Neutrophil (primary cell): ENCODE results near the gene OPA3.

Source experiments
- H3K27ac ChIP-seq: fragments of 200-600 bp; sonication (generic); 2 replicates; pipeline ENCODE4 v1.5.1; 2016; ENCODE audit warnings: mild to moderate bottlenecking, moderate library complexity
- H3K27me3 ChIP-seq: fragments of 200-600 bp; sonication (generic); 2 replicates; pipeline ENCODE4 v1.6.0; 2016; ENCODE audit warnings: mild to moderate bottlenecking
- H3K36me3 ChIP-seq: fragments of 200-600 bp; sonication (generic); 2 replicates; pipeline ENCODE4 v1.5.1; 2017
- H3K4me1 ChIP-seq, 2 experiments: fragments of 200-600 bp in 1 of 2; sonication (generic) in 1 of 2; 1 replicate in 1 of 2; 2 replicates in 1 of 2; pipeline versions ENCODE4 v1.5.1 to v1.6.1; 2013 to 2016; ENCODE audit warnings: low read depth in 1 of 2, low read length in 1 of 2, mild to moderate bottlenecking in 1 of 2, moderate library complexity in 1 of 2; ENCODE audit not compliant: control insufficient read depth in 1 of 2, insufficient read depth in 1 of 2
- H3K4me3 ChIP-seq, 2 experiments: fragments of 200-600 bp in 1 of 2; sonication (generic) in 1 of 2; 1 replicate in 1 of 2; 2 replicates in 1 of 2; pipeline ENCODE4 v1.5.1; 2013 to 2016; ENCODE audit warnings: low read depth in 1 of 2, low read length in 1 of 2, mild to moderate bottlenecking in 1 of 2, moderate library complexity in 1 of 2
- H3K9me3 ChIP-seq: fragments of 200-600 bp; sonication (generic); 2 replicates; pipeline ENCODE4 v1.5.1; 2016
- TF ChIP-seq, protein P1 (sequence below): fragments of 200-600 bp; sonication (generic); IDR thresholded peaks from 2 replicates; pipeline ENCODE4 v1.5.1; 2016; ENCODE audit warnings: antibody characterized with exemption

The OPA3 gene

GRCh38 chr19:45613926-45614725 is 29.5 kb upstream of the OPA3 start:
- Histone ChIP-seq H3K36me3 (peaks cover 97% of the 10 kb centered on the region), H3K27ac (no peak overlapping the region), H3K9me3 (no peaks in the 10 kb centered on the region), H3K4me1 (peaks cover 0 to 3% of the 10 kb centered on the region in 2 experiments), H3K27me3 (no peaks in the 10 kb centered on the region), H3K4me3 (no peak overlapping the region)
- TF ChIP-seq, protein P1, sequence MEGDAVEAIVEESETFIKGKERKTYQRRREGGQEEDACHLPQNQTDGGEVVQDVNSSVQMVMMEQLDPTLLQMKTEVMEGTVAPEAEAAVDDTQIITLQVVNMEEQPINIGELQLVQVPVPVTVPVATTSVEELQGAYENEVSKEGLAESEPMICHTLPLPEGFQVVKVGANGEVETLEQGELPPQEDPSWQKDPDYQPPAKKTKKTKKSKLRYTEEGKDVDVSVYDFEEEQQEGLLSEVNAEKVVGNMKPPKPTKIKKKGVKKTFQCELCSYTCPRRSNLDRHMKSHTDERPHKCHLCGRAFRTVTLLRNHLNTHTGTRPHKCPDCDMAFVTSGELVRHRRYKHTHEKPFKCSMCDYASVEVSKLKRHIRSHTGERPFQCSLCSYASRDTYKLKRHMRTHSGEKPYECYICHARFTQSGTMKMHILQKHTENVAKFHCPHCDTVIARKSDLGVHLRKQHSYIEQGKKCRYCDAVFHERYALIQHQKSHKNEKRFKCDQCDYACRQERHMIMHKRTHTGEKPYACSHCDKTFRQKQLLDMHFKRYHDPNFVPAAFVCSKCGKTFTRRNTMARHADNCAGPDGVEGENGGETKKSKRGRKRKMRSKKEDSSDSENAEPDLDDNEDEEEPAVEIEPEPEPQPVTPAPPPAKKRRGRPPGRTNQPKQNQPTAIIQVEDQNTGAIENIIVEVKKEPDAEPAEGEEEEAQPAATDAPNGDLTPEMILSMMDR: no peak

- no peak overlapping the region for H3K4me3 ChIP-seq
- TF ChIP-seq, protein P1: no peak
- peaks cover 18% of the 10 kb centered on the region for H3K27me3 ChIP-seq
- H3K27ac ChIP-seq: no peak overlapping the region
- peaks cover 6 to 11% of the 10 kb centered on the region in 2 experiments for H3K4me1 ChIP-seq
- peaks cover 49% of the 10 kb centered on the region for H3K36me3 ChIP-seq
- H3K9me3 ChIP-seq: no peaks in the 10 kb centered on the region
Observed at GRCh38 chr19:45608948-45609347, 24.3 kb upstream of the OPA3 start.

DNA sequence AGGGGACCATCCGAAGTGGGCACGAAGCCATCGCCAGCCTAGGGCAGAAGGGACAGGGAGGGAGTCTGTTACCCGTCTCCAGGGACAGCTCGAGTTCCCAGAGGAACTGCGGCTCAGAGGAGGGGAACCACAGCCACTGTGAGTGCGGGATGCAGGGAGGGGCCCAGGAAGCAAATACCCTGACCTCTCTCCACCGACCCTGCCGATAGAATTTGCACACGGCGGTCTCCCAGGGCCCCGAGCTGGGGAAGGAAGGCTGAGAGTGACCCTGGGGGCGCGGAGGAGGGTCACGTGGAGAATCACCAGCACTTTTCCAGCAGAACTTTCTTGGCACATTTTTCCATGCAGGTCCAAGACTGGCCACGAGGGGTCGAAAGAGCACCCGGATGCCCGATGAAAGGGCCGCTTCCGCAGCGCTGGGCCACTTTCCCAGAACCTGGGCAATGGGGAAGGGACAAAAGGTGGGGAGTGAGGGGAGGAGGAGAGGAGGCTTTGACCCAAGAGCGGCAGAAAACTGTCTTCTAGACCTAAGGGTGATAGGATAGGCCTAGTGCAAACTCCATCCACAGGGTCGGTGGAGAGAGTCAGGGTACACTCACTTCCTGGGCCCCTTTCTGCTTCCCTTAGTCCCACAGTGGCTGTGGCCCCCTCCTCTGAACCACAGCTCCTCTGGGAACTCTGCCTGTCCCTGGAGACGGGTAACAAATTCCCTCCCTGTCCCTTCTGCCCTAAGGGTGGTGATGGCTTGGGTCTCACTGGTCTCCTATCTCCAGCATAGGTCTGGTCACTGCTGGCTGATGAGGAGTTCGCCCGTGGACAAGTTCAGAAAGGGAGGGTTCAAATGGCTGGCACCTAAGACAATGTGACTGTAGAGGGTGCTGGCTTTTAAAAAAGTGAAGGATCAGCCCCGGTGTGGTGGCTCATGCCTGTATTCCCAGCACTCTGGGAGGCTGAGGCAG is 22.7 kb upstream of the OPA3 start:
- H3K4me1 ChIP-seq: peaks cover 6 to 11% of the 10 kb centered on the region in 2 experiments
- H3K27me3 ChIP-seq: peaks cover 34% of the 10 kb centered on the region
- TF ChIP-seq, protein P1: peak; percentile 83
- peaks cover 33% of the 10 kb centered on the region for H3K36me3 ChIP-seq
- no peak overlapping the region for H3K4me3 ChIP-seq
- no peak overlapping the region for H3K27ac ChIP-seq
- H3K9me3 ChIP-seq: no peaks in the 10 kb centered on the region

DNA sequence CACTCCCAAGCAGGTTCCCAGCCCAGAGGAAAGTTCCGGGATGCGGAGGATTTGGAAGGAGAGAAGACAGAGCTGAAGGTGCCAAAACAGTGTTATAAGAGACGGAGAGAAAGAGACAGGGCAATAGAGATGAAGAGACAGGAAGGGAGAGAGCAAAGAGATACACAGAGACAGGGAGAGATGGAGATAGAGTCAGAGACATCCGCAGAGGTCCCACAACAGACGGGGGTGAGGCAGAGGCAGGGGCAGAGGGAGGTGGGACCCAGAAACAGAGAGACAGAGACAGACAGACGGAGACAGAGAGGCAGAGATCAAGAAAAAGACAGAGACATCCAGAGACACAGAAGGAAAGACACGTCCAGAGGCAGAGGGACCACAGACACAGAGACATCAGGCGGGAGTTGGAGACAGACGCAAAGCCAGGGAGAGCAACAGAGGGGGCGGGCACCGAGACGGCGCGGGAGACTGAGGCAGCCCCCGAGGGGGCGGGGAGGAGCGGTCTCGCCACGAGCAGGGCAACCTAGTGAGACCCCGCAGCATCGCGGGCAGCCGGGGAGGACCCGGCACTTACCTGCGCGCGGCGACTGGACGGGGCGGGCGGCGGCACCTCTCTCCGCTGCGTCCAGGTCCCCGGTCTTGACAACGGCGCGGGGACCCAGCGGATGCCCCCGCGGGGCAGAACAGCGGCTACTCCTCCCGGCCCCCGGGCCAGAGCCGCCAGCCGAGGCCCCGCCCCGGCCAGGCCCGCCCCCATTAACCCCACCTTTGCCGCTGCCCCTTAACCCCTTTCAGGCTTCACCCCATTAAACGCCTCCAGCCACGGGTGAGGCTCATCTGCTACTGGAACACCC is 17.1 kb upstream of the OPA3 start, which contains the start of gene GPR4:
GPR4 (minus strand) TSS at position 689 of the 851 bp plus-strand sequence. CDS start 10,346 bp downstream, outside the sequence.
- TF ChIP-seq, protein P1: no peak
- Histone ChIP-seq H3K27ac (no peak within 1 kb of the TSS), H3K9me3 (no peaks in the 10 kb centered on the region), H3K36me3 (no peaks in the 10 kb centered on the region), H3K27me3 (peaks cover 57% of the 10 kb centered on the region), H3K4me3 (peak within 1 kb of the TSS in 1 of 2 experiments; percentile 24), H3K4me1 (peaks cover 50 to 54% of the 10 kb centered on the region in 2 experiments)

DNA sequence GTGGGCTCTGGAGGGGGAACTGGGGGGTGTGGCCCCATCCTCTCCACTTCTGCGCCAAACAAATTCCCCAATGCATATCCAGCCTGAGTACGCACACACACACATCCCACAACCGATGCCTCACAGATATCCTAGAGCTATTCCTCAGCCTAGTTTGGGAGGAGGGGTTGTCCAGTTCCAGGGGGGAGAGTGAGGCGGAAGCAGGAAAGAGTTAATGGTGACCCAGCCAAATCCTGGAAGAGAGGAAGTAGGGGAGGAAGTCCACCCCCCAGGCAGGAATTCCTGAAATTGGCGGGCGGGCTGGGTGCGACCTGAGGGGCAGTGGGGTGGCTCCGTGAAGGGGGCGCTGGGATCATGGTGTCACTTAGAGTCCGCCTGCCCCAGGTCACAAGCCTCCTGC is 16.5 kb upstream of the OPA3 start:
- Histone ChIP-seq H3K4me1 (peaks cover 54 to 55% of the 10 kb centered on the region in 2 experiments), H3K4me3 (no peak overlapping the region), H3K36me3 (no peaks in the 10 kb centered on the region), H3K27me3 (peaks cover 57% of the 10 kb centered on the region), H3K9me3 (no peaks in the 10 kb centered on the region), H3K27ac (no peak overlapping the region)
- TF ChIP-seq, protein P1: no peak
